HG02759 (cell line): Measurements from ENCODE around the gene HS3ST4.

Experiments used
- ATAC-seq: cut with Tn5 transposase; IDR thresholded peaks from one replicate; pipeline ENCODE4 v1.9.1; 2021; ENCODE audit warnings: mild to moderate bottlenecking, moderate library complexity; ENCODE audit not compliant: unreplicated experiment

The HS3ST4 gene

DNA sequence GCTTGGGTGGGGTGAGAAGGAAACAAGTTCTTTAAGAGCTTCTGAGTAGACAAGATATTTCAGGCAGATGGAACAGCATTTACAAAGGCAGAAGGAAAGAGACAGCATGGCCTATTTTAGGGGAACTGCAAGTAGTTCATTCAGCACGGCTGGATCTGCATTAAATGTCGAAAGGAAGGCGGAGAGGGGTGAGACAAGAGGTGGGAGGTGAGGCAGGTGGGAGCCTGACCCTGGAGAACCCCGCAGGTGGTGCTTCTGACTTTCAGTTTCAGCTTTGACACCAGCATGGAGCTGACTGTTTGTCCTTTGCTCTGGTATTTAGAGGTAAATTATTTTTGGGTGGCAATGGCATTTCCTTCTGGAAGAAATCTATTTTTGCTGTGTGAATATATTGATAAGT, 194.8 kb downstream of the HS3ST4 start:
- no peak for ATAC-seq

DNA sequence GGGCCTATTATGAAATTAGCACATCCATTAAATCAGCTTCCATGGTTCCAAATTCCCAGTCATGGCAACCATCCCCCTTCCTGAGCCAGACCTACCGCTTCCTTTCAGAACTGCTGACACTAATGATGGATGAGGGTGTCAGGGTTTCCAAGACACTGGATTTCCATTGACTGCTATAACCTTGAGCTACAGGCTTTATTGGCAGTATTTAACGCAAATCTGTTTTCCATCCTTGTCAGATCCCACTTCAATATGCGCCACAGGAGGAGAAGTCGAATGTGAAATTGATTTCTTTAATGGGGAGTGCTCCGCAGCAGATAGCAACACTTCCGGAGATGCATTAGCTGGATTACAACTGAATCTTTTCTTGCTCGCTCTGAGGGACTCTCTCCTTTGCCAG, 197.1 kb downstream of the HS3ST4 start:
- ATAC-seq: no peak

DNA sequence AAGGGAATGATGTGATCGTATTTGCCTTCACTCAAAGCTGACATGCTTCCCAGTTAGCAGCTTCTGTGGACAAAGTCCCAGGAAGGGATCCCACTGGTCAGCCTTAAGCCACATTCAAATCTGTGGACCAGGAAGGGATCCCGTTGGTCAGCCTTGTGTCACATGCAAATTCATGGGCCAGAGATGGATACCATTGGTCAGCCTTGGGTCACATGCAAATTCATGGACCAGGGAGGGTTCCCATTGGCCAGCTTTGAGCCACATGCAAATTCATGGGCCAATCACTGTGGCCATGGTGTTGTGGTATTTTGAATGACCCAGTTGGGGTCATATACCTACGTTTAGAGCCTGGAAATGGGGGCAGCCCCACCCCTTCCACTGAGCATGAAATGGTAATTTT, 201.6 kb downstream of the HS3ST4 start:
- ATAC-seq: no peak

DNA sequence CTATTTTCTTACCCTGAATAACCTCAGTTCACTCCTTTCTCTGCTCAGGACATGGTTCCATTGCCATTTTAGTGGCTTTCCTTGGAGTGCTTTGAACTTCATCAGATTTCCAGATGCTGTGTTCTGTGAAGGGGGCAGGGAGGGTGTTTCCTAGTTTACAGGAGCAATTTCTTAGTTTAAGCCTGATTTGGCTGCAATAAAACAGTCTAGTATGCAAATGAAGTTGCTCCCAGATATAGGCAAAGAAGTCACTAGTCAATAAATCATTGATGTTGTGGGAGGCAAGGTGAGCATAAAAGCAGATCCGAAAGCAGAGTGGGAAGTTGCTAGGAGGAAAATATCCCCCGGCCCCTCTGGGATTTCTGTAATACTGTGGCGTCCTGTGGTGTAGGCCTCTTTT, 202.3 kb downstream of the HS3ST4 start:
- no peak for ATAC-seq

DNA sequence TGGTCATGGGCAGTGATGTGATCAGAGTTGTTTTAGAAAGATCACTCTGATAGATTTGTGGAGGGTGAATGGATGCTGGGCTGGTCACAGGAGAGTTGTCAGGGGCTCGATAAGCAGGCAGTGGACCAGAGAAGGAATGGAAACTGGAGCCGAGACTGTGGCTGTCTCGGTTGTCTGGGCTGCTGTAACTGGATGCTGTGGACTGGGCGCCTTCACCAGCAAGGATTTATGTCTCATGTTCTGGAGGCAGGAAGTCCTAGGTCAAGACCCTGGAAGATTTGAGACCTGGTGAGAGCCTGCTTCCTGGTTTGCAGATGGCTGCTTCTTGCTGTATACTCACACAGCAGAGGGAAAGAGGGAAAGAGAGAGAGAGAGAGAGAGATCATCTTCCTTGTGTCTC, 203.6 kb downstream of the HS3ST4 start:
- no peak for ATAC-seq

DNA sequence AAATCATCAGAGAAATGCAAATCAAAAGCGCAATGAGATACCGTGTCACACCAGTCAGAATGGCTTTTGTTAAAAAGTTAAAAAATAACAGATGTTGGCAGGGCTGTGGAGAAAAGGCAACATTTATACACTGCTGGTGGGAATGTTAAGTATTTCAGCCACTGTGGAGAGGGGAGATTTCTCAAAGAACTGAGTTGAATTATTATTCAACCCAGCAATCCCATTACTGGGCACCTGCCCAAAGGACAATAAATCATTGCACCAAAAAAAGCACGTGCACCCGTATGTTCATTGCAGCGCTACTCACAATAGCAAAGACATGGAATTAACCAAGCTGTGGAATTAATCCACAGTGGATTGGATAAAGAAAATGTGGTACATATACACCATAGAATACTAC, 204.7 kb downstream of the HS3ST4 start:
- ATAC-seq: no peak

DNA sequence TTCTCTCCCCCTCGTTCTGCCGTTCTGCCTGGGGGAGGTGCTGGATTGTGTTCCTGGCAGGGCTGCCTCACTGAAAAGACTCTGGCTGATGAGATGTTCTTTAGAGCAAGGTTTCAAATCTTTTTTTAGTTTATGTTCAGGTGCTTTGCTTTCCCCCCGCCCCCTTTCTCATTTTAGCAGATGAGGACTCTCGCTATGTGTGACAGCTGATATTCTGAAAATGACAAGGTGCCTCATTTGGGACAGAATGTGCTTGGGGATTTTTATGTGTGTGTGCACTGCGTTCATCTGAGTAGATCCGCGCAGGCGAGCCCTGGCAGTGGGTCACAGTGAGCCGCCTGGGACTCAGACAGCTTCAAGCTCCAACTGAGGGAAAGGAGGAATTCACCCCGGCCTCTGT, 205.9 kb downstream of the HS3ST4 start:
- no peak for ATAC-seq

DNA sequence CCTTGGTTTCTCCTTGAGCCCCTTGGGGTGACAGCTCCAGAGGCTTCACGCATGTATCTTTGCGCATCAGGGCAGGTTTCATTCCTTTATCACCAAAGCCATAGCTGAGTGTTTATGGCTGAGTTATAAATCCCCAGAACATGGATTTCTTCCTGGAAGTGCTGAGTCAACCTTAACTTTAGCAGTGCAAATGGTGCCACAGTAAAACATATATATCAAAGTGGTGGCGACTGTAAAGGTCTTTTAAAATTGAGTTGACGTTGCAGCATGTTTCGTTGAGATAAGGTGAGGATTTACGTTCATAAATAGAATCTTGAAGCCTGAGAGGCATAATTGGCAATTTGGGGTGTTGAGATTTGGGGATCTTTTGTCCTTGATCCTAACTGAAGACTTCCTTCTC, 214.1 kb downstream of the HS3ST4 start:
- no peak for ATAC-seq

DNA sequence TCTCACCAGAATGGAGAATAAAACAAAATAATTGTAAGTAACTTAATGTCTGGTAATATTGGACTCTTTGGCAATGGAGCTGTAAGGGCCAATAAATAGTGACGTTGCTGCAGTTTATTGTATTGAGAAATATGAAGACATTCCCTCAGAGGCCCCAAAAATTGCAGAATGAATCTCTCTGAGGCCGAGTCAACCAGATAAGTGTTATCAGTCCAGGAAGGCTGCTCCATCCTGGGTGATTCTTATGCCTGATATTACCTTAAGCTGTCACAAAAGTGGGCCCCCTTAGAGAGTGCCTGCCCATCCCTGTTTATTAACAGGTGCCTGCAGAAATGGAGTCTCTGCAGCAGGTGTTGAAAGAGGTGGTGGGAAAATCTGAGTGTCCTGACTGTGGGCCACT, 219.2 kb downstream of the HS3ST4 start:
- ATAC-seq: no peak

DNA sequence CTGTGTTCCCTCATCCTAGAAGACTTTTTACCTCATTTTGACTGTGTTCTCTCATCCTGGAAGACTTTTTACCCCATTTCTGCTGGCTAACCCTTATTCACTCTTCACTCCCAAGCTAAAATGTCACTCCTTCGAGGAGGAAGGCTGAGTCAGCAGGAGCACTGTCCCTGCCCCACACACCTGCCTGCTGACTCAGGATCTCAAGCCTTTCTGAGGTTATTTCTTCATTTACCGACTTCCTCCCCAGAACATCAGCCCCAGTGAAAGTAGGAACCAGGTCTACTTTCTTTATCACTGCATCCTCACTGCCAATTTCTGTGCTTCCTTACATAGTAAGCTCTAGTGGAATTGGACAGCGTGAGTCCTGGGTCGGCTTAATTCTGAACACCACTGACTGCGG, 220.6 kb downstream of the HS3ST4 start:
- no peak for ATAC-seq

DNA sequence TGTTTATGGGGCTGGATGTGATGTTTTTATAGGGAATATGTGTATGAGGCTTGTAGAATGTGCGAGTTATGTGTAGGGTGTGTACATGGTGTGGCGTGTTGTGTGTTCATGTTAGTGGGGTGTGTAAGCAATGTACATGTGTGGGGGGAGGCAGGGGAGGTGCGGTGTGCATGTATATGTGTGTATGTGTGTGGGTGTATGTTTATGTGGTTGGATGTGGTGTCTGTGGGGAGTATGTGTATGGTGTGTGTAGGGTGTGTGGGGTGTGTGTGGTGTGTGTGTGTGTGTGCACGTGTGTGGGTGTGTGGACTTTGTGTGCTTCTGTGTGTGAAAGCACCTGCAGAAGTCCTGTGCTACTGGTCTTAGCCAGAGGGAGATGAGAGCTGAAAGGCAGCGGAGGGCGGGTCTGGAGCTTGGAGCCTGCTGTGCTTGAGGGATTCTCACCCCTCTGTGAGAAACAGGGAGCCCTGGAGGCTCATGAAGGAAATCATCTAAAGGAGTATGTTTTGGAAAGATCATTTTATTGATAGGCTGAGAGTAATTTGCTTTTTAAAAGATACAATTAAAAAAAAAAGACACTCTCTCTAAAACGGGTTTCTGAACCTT, 222.7 kb downstream of the HS3ST4 start:
- ATAC-seq: no peak

DNA sequence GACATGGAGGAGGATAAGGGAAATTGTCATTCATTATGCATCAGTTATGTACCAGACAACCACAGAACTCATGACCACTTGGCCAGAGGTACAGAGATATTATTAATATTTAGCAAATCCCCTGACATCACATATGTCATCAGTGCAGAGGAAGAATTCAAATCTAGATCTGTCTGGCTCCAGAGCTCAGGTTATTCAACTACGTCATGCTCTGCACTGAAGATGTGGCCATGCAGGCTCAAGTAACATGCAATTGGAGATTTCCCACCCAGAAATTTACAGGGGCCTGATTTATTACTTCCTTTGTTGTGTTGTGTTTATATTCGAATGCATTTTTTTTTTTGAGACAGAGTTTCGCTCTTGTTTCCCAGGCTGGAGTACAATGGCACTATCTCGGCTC, 224.3 kb downstream of the HS3ST4 start:
- ATAC-seq: no peak

DNA sequence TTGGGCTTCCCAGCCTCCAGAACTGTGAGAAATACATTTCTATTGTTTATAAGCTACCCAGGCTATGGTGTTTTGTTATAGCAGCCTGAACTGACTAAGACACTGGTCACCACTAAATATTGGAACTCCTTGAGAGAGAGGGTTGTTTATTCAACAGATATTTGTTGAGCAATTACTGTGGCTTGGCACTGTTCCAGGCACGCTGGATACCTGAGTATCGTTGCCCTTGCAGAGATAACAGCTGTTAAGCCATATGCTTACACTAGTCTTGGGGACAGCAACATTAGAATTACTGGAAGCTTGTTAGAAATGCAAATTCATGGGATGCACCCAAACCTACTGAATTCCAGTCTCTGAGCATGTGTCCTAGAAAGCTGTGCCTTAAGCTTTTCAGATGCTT, 230.7 kb downstream of the HS3ST4 start:
- ATAC-seq: no peak

DNA sequence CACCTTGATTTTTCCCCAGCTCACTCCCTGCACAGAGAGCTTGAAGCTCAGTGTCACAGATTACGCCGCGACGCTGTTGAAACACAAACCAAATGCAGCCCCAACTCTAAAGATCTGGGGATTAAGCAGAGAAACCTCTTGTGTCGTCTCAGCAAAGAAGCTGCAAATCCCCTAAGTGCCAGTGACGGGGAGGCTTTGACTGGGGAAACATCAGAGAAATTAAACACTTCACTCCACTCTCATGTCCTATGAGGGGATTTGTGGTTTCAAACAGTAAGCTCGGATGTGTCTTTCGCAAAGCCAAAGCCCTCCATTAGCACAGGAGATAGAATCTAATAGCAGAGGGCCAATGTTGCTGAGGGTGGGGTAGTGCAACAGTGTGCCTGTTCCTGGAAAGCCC, 233.7 kb downstream of the HS3ST4 start:
- no peak for ATAC-seq

DNA sequence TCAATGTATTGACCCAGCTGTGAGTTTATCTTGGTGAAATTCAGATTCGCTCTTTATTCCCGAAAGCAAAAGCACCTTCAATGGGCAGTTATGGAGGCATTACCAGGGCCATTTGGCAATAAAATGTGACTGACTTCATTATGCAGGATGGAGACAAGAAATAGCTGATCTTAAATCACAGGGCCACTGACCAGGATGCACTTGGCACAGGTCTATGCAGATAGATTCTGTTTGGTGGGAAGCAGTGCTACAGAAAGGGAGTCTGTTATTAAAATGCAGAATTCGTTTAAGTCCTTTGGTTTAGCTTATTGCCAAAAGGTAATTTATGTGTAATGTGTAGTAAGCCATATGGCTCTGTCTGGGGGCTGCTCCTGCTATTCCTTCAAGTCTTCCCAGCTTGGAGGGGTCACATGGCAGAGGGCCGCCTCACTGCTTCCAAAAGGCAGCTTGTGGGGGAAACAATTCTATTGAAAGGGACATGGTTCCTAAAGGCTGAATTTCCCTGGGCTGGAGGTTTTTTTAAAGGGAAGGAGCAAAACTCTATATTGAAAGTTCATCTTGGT, 239.8 kb downstream of the HS3ST4 start:
- no peak for ATAC-seq

DNA sequence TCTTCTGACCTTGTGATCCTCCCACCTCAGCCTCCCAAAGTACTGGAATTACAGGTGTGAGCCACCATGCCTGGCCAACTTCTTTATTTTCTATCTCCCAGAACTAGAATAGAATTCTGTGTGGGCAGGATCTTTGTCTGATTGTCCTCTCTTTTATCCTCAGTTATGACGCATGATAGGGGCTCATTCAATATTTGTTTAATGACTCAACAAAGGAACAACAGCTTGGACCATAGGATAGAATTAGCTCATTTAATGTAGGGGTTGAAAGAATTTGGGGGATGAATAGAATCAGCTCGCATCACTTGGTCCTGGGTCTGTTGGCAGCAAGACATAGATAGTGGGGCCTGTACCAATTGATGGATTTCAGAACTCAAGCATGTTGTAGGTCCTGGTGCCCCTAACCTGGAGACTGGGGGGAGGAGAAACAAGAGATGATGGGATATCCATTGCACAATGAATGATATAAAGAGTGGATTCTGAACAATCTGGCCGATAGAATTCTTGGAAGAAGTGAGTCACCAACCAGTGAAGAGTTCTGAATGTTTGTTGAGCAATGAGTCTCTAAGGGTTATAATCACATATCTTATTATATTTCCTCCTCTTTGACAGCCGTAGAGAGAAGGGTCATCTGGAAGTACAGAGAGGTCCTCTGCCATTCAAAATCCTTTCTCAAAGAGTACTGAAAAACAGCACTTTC, 250.2 kb downstream of the HS3ST4 start:
- no peak for ATAC-seq

DNA sequence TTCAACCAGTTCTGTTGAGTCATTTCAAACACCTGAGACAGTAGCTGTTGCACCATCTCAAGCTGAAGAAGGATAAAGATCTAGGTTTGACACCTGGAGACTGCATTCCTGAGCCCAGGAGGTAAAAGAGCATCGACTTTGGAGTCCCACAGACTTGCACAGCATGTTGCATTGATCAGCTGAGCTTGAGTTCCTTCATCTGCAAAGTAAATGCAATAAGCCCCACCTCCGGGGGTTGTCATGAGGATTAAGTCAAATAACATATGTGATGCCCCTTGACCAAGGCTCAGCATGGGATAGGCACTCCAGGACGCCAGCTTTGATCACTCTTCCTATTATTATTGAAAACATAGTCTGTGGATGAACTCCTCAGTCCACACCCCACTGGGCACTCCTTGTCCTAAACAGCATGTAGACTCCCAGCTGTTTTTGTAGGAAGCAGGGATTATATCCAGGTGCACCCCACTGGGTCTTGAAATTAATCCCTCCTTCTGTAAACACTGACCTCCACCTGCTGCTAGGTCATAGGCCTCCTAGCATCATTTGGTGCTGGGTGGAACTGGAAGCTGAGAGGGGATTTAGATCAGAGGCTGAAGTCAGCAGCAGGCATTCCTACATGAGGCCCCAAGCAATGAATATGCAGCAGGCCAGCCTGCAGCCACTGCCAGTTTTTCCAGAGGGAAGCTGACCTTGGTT, 259.0 kb downstream of the HS3ST4 start:
- no peak for ATAC-seq

DNA sequence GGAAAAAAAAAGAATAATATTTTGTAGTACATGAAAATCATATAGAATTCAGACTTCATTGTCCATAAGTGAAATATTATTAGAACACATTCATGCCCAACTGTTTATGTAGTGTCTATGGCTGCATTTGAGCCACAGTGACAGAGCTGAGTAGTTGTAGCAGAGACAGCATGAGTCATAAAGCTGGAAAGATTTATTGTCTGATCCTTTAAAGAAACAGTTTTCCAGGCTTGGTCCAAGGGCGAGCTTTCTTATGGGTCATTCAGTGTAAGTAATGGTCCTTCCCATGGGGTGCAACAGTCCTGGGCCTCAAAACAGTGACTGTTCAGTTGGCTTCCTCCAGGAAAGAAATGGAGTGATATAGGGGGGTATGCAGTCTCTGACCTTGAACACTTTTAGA, 260.2 kb downstream of the HS3ST4 start:
- ATAC-seq: no peak

DNA sequence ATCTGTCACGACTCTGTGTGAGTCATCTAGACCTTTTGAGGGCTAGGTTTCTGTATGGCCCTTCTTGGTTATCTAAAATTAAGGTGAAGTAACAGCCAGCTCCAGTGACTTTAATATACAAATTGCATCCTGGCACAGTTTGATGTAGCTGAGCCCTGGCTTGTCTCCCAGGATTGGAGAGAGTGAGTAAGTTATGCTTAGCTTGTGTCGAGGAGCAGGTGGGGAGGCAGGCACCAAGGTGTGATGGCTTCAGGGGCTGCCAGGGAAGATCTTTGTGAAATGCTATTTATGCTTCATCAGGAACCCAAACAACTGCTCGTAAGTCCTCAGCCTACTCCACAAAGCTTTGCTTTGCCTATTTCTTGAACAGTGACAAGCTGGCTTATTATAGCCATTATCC, 261.2 kb downstream of the HS3ST4 start:
- no peak for ATAC-seq

DNA sequence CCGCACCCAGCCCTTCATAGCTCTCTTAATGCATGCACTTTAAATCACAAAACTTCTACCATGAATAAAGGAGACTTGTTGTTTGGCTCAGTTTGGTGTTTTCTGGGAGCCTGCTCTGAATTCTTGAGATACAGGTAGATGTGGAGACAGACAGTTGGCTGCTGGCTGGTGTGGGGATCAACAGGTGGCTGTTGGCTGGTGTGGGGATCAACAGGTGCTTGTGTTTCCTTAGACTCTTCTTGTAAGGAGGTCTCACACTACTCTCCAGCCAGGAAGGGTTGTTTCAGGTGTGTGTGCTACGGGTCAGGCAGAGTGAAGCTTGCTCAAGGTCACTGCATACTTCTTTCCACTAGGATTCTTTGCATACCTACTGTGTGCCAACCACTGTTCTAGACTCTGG, 265.9 kb downstream of the HS3ST4 start:
- ATAC-seq: no peak

DNA sequence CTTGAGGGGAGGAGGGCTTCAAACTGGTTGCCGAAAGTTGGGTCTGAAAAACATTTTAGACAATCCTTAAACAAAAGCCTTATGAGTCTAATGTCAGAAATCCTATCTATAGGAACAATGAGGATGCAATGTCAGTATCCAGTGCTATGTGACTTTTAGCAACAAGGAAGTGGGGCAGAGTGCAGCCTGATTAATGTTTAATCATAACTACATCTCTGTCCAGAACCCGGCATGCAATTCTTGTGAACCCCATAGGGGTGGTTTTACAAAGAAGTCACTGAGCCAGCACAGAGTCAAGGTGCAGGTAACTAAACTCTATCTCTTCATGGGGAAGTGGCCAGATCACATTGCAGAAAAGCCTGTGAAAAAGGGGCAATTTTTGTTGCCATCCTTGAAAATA, 267.5 kb downstream of the HS3ST4 start:
- ATAC-seq: no peak
